ENCODE data around the gene NUP214.

GRCh38 chr9:131100445-131100844 is 24.9 kb upstream of the NUP214 start:
- no peak for TF ChIP-seq CTCF (IDR thresholded peaks at IDR 0.05; ENCODE audit: low read depth, low read length, poor library complexity, severe bottlenecking)
- no peak for TF ChIP-seq EZH2phosphoT487 (IDR thresholded peaks at IDR 0.05; ENCODE audit: borderline replicate concordance, low read length)
